Limb (tissue), 2 donors: ENCODE results near the gene ELMO1.

Experiments
- DNase-seq, 2 donors: peaks; one replicate each; pipeline ENCODE4 v3.0.0-alpha.2; 2016; ENCODE audit errors: extremely low spot score in 2 of 2

Gene ELMO1

DNA sequence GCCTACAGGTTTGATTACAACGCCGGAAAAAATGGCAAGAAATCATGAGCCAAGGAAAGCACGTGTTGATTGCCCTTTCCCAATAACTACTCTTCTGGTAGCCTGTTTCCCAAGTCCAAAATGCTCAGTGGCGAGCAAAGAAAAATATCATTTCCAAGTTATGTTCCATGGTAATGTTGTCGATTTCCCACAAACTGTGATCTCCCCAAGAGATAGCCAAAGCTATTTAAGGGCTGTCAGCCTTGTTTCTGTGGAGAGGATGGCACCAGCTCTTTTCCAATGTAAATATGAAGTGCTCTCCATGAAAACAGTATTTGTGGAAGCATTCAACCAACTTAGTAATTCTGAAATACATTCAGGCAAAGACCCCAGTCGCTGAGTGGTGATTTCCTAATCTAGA lies 491.9 kb downstream of the ELMO1 start:
- no peak for DNase-seq

- DNase-seq = no peak
Measured at GRCh38 chr7:36955456-36956129, 493.1 kb downstream of the ELMO1 start.

DNA sequence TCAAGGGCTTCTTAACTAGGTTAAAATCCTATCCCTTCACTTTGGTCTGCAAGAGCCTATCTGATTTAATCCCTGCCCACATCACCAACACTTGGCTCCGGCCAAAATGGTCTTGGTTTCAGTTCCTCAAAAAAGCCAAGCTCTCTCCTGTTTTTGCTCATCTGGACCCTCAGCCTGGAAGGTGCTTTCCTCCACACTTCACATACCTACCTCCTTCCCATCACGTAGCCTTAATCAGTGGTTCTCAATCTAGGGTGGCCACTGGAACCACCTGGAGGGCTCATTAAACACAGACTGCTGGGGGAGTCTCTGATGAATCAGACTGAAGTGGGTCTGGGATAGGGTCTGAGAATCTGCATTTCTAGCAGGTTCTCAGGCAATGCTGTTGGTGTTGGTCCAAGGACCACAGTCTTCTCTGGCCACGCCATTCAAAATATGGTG lies 497.4 kb downstream of the ELMO1 start:
- DNase-seq = no peak

GRCh38 chr7:36949711-36950600 lies 498.7 kb downstream of the ELMO1 start:
- DNase-seq = no peak

DNA sequence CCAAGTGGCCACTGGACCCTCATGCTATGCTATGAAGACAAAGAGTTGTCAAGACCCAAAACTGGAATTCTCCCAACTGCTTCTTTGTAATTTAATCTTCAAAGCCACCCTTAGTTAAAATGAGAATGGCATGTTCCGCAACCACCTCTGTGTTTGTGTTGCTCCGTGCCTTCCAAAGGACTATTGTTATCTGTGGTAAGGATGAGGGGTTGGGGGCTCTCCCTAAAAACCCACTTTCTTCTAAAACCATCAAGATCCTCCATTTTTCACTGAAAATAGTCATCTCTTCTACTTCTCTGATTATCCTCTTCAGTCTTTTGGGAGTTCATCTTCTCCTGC lies 502.3 kb downstream of the ELMO1 start:
- no peak for DNase-seq

DNA sequence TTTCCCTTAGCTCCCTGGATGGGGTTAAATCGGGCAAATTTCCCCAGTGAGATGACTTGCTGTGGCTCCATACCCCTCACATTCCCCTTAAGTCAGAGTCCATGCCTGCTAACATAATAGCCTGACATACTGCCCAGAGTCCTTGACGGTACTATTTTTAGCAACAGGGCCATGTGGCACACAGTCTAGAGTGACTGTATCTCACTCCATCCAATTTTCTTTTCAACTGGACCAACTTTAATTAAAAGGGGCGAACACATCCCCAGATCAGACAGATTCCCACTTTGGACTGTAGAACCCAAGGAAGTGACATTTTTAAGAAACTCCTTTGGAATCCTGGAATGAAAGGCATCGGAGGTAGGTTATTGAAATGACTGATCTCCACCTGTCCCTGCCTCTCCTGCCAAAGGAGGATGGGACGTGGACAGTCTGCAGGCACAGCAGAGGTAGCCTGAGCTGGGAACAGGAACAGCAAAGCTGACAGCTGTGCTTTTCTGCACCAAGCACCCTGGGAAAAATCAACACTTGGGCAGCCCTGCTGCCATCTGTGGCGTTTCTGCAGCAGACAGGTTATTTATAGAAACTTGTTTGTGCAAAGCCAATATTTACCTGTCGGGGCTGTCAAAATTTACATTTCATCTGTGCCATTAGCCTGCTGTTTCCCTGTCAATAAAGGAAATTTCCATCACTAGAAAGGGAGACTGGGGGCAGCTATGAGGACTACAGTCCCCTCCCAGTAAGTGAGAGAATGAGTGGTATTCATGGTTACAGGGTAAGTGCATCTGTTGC lies 502.9 kb downstream of the ELMO1 start:
- DNase-seq = peak in 1 of 2 donors; percentile 42

- no peak for DNase-seq
Measured at GRCh38 chr7:36944838-36945237, 503.8 kb downstream of the ELMO1 start.

DNA sequence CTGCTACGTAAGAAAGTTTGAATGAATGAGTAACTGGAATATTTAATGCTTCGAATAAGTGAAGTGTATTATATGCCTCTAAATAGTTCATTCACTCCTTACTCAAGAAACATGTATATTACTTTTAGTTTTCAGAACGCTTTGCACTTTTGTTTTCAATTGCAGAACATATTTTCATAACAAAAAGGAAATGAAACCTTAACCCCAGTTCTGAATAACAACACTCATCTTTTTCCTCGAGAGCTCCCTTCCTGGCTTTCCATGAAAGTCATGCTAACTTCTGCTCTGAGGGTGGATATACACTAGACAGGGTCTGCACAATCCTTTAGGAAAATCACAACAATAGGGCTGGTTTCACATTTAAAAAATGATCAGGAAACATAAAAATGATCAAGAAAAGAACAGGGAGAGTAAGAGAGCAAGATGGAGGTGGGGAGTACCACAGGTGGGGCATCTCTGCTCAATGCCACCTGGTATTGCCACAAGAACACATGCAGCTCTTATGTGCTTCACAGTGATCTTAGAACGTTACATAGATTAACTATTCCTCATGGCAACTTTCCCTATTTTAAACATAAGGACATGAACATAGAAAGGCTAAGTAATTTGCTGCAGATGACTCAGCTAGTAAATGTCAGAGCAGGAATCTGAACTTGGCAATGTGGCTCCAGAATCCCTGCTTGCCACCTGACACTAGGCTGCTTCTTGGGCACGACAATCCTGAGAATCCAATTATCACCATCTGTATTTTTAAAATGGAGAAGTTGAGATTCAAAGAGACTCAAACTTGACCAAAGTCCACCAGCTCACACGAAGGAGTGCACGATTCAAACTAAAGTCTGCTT lies 504.9 kb downstream of the ELMO1 start:
- no peak for DNase-seq

DNA sequence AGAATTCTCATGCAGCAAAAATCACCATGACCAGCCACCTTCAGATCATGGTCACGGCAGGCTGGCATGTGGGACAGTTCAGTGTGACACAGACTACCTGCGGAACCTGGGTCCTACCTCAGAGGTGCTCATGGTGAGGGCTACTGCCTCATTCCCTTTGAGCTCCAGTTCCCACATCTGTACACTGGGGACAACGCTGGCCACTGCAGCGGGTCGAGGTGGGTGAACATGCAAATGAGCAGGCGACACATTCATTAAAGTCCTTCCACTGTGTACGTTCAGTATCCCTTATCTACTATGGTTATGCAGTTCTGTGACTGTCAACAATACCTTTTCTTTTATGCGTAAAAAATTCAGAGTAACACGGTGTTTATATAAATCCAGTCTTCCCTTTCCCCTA lies 505.7 kb downstream of the ELMO1 start:
- DNase-seq = no peak

DNA sequence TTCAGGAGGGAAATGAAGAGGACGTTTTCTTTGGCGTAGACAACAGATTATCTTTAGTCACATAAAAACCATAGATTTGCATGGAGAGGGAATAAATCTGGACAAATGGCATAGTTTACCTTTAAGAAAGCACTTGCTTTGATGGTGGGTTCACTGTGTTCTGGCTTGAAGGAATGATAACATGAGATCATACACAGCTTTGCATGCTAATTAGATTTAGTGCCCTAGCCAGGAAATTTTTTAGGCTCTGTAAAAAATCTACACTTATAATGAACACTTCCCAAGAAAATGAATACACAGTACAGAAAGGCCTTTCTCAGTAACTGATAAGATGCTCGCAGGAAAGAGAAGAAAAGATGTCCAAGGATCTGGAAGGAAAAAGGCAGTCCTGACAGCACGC lies 506.1 kb downstream of the ELMO1 start:
- DNase-seq = no peak

- no peak for DNase-seq
Measured at GRCh38 chr7:36942025-36942424, 506.6 kb downstream of the ELMO1 start.

DNA sequence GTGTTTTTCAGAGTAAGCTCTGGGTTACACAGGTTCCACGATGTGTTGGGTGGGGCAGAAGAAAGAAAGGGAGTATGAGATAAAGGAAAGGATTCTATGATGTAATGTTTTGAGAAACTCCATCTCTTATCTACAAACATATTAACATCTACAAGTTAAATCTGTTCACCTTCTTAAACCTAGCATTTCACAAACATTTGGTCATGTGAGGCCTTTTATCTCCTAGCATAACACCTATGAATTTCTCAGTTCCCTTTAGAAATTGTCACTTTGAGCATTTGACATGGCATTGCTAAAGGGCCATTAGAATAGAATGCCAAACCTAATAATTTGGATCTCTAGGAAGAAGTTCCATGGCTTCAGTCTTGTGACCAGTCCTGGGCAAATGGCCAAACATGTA lies 507.3 kb downstream of the ELMO1 start:
- no peak for DNase-seq

- DNase-seq = no peak
Measured at GRCh38 chr7:36939816-36940215, 508.8 kb downstream of the ELMO1 start.

GRCh38 chr7:36937754-36938563 lies 510.7 kb downstream of the ELMO1 start:
- no peak for DNase-seq

DNA sequence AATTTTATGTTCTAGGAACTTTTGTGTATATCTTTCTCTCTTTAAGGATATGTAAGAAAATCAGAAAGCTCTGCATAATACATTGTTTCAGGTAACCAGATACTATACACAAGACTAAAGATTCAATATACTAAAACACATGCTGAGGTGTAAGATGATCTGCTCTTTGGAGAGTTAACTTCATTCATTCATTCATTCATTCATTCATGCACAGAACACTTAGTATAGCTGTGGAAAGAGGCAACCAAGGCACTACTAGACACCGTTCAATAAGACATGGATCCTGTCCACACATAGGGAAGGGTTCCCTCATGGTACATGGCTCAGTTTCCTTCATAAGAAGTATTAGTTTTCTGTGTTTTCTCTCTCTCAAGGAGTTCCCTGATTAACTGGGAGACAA lies 516.8 kb downstream of the ELMO1 start:
- DNase-seq = no peak

- no peak for DNase-seq
Measured at GRCh38 chr7:36929791-36930190, 518.9 kb downstream of the ELMO1 start.

- no peak for DNase-seq
Measured at GRCh38 chr7:36928718-36929117, 519.9 kb downstream of the ELMO1 start.

GRCh38 chr7:36928311-36928710 lies 520.4 kb downstream of the ELMO1 start:
- no peak for DNase-seq

DNA sequence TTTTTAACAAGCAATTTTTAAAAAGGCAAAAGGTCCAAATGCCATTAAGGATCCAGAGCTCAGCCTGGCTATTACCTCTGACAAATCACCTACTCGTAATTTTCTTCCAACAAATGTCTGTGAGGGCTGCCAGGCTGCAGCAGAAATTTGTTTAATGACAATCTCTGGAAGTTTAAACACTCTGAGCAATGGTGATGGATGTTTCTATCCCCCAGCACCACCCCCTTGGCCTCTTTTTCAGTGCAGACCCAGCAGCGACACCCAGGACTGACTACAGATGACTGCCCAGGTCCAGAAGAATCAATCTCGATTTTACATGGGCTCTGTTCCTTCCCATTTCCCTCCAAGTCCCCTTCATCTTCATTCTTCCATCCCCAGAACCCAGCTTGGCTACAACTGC lies 523.0 kb downstream of the ELMO1 start:
- DNase-seq = no peak

DNA sequence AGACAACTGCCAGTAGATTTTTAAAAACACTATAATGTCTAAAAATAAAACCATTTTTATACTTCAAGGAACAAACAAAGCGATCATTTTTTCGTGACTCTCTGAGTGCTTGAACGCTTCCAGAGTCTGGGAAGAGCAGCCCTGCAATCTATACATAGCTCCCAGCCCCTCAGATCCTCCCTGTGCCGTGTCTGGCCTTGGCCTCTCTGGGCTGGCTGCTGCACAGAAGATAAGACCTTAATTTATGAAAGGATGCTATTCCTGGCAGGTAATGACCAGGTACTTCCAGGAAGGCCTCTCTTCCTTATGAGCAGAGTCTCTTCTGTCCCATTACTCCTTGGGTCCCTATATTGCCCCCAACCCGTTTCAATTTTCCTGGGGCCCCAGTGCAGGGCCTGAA lies 523.5 kb downstream of the ELMO1 start:
- no peak for DNase-seq
